Activated naive CD8-positive, alpha-beta T cell treated with anti-CD3 and anti-CD28 coated beads, Interleukin-2, amount 50 U/mL, for 16 hours (primary cell): Measurements from ENCODE around the gene MACROD1.

Experiments used
- DNase-seq: peaks from one replicate; pipeline ENCODE4 v3.0.0-alpha.2; 2020; ENCODE audit warnings: low read depth, low spot score

The MACROD1 gene

DNA sequence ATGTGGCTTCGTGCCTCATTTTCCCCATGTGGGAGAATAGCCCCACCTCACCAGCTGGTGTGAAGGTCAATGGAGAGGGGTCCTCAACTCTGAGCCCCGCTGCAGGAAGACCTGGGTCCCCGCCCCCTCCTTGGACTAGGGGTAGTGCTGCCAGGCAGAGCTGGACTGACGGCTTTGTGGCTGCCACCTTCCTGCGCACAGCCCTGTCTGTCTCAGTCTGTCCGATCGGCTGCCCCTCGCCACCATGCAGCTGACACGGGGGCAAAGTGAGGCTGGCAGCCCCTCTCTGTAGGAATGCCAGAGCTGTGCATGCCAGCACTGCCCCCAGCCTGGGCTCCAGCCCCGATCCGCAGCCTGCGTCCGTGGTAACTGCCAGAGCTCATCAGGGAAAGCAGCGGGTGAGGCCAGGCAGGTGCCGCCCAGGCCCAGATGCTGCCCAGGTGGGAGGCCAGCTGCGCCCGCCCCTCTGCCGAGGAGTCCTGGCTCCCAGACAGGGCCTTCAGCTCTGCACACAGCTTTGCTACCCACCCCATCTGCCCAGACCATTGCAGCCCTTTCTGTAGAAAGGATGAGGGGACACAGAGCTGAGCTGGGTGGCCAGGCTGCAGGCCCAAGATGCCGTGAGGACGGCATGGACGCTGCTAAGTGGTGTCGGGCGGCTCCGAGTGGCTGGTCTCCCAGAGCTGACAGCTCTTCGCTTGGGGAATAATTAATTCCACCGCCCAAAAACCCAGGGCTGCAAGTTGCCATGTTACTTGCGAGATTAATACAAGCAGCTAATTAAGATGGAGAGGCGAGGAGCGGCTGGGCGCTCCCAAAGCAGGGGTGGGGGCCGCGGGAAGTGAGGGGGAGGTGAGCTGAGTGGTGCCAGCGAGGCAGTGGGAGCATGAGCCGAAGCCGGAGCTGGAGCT, 149.7 kb downstream of the MACROD1 start:
- no peak for DNase-seq

DNA sequence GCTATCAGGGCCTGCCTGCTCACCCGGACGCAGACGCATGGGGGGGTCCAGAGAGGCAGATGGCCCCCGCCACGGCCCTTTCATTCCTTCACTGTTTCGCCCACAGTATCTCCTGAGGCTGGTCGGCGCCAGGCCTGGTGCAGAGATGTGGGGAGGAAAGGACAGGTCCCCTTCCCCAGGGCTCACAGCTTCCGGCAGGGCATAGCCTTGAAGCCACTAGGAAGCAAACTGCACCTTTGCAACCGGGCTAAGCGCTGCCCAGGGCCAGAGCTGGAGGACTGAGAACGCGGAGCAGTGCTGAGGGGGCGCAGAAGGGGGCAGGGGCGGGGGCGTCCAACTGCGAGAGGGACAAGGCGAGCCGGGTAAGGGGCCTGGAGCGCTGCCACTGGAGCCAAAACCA, 150.4 kb downstream of the MACROD1 start:
- DNase-seq: no peak

DNA sequence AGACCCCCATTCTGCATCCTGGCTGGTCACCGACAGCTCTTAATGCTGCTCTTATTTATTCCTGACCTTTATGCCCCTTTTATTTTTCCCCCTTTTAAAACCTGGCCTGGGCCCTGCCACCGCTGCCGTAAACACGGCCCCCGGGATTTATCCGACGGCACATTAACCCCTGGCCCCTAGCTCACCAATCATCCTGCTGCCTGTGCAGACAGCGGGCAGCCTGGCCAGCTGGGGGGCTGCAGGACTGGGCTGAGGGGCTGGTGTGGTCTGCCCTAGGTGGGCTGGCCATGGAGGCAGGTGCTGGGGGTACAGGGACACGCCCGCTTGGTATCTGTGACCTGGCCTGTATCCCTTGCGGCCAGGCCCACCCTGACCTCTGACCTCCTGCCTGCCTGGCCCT, 151.6 kb downstream of the MACROD1 start:
- DNase-seq: no peak

DNA sequence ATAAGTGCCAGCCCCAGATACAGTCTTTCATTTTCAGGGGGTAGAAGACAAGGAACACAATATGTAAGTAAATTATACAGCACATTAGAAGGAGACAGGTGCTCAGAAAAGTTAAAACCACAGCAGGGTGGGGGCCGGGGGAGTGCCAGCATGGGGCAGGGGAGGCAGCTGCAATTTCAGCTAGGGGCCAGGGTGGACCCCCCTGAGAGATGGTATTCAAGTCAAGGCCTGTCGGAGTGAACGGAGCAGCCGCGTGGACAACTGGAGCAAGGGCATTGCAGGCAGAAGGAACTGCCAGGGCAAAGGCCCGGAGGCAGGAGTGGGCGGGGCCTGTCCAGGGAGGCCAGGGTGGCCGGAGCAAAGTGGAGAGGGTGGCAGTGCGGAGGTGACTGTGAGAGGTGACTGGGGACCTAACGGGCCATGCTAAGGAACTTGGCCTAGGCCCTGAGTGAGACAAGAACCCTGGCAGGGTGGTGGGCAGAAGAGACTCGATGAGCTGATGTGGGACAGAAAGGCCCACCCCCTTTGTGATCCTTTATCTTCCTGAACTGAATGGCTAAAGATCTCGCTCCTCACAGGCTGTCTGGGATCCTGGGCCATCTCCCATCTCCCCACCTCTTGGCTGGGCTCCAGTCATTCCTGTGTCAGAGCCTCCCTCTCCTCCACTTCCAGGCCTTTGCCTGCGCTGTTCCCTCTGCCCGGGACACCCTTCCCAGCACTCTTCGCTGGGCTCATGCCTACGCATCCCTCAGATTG, 152.6 kb downstream of the MACROD1 start:
- no peak for DNase-seq

DNA sequence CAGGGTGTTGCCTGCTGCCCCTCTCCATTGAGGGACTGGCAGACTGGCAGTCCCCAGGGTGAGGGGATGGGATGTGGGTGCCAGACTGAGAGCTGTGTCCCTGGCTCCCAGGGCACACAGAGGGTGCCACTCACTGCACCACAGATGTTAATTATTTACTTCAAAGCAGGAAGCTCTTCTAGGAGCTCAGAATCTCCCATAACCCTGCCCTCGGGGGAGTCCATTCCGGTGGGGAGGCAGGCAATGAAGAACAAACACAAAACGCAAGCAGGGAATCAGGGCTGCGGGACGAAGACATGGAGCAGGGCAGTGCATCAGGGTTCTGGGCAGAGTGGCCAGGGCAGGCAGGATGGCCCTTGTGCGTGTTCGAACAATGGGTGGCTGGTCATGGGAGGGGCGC, 154.5 kb downstream of the MACROD1 start:
- DNase-seq: no peak

DNA sequence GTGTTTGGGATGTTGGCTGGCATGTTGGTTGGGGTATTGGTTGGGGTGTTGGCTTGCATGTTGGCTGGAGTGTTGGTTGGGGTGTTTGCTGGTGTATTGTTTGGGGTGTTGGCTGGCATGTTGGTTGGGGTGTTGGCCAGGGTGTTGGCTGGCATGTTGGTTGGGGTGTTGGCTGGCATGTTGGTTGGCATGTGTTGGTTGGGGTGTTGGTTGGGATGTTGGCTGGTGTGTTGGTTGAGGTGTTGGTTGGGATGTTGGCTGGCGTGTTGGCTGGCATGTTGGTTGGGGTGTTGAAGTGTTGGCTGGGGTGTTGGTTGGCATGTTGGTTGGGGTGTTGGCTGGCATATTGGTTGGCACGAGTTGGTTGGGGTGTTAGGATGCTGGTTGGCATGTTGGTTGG, 155.1 kb downstream of the MACROD1 start:
- no peak for DNase-seq

DNA sequence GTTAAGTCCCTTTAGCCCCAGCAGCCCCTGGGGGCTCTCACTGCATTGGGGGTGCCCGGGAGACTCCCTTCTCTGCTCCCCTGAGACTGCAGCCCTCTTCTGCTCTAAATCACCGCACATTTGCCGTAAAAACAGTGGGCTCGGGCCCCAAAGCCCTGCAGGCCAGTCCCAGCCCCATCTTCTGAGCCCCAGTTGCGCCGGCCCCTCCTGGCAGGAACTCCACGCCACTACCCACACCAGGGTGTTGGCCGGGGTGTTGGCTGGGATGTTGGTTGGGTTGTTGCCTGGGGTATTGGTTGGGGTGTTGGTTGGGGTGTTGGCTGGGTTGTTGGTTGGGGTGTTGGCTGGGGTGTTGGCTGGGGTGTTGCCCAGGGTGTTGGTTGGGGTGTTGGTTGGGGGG, 156.2 kb downstream of the MACROD1 start:
- no peak for DNase-seq

DNA sequence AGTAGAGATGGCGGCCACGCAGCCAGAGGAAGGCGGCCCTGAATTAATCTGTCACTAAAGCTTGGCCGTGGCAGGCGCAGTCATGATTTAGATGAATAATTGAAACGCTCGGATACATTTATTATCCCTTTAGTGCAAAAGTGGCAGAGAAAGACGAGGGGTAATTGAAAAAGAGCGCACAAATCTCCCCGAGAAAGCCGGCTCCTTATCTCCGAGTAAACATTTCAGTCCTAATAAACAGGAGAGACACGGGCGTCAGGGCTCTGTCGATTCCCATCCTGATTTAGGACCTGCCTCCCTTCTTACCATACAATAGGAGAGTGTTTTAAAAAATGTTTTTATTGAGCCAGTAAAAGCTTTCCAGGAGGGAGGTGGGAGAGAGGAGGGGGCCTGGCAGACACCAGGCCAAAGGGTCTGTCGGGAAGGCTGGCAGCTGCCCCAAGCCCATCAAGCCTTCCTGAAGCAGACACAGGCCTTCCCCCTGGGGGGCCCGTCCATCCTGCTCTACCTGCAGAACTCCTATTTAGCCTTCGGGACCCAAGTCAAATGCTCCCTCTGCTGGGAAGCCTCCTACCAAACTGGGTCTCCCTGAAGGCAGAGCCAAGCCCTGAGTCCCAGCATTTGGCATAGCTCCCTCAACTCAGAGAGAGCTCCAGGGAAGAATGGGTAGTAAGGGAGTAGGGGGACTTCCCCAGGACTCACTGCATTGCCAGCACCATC, 156.8 kb downstream of the MACROD1 start:
- no peak for DNase-seq

GRCh38 chr11:64008283-64008913, 157.5 kb downstream of the MACROD1 start:
- DNase-seq: no peak

GRCh38 chr11:64007629-64008282, 158.2 kb downstream of the MACROD1 start:
- DNase-seq: no peak

GRCh38 chr11:64007160-64007628, 158.7 kb downstream of the MACROD1 start:
- no peak for DNase-seq

DNA sequence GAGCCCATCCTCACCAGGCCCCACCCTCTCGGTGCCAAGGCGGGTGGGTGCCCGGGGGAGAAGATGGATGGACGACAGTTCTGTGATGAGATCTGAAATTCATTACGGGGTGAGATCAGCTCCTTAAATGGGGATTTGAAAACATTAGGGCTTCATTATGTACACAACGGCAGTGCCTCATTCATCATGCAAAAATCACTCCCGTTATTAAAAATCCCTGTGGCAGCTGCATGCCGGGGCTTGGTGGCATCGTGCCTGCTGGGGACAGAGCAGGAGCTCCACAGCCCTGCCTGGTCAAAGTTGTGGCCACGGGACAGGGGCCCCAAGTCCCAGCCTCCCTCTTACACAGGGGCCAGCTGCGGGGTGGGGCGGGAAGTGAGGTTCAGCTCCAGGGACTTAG, 159.5 kb downstream of the MACROD1 start:
- DNase-seq: no peak

GRCh38 chr11:64005691-64006090, 160.2 kb downstream of the MACROD1 start:
- no peak for DNase-seq

- DNase-seq: no peak
These were observed 161.3 kb downstream of the MACROD1 start for GRCh38 chr11:64004590-64004984.

- no peak for DNase-seq
These were observed 161.9 kb downstream of the MACROD1 start for GRCh38 chr11:64003807-64004589.

GRCh38 chr11:64001484-64002420, 164.2 kb downstream of the MACROD1 start:
- no peak for DNase-seq

GRCh38 chr11:64000740-64001483, 165.0 kb downstream of the MACROD1 start:
- no peak for DNase-seq

DNA sequence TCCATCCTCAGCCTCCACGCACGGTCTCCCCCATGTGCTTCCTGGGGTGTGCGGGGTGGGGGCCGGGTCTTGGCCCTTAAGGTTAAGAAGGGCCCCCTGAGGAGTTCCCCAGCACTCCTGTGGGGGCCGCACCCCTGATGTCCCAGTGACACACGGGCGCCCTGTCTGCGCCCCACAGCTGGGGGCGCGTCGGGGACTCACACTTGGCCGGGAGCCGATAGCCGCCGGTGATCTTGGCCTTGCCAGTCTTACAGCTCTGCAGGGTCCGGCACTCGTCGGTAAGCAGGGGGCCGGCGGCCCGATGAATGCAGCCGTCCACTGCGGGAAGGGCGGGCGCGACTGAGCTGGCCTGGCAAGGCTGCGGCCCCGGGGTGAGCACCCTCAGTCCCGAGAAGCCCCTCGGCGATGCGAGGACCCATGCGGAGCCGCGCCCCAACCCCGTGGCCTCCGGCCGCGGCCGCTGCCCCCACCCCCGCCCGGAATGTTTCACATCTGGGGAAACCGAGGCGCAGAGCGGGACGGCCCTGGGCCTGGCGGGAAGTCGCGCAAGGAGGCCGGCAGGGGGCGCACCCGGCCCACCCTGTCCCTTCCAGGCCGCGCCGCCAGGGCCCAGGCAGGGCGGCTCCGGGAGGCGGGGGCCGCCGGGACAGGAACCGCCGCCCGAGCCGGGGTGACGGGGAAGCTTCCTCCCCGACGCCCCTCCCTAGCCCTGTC, 165.7 kb downstream of the MACROD1 start:
- DNase-seq: peak; percentile 44
